ENCODE results near the gene AMN. TPM values are rescaled to one million over a fixed set of nuclear protein-coding genes. Genes with fewer than 3 reads are reported as not detected.
"Not testable (repeated sequence)": the region's sequence is repeated elsewhere in the genome, so short reads cannot be mapped to it uniquely, and the experiment has no call there.

AMN gene
- polyA plus RNA-seq, 3 donors: 1.5 to 12.3 (median 2.0) TPM

DNA sequence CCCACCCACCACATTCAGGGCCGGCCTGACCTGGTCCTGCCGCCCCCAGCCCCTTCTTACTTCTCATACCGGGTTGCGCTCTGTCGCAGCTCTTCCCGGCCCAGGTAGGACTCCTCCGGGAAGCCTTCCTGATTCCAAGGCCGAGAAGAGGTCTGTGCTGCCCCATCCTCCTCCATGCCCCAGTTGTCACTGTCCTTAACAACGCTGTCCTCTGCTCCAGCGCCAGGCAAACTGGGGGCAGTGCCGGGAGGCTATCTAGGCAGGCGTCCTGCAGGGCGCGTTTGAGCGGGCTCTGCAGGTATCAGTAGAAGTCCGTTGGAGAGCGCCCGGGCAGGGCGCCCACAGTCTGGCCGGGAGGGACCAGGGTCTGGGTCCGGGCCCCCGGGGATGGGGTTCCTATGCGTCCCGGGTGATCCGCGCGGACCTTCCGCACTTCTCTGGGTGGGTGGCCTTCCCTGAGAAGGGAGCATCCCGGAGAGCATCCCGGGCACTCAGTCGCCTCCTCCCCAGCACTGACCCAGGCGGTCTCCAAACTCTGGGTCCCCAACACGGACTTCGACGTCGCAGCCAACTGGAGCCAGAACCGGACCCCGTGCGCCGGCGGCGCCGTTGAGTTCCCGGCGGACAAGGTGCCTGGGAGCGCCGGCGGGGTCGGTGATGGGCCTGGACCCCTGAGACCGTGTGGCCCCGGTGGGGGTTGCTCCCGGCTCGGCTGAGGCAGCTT, 900 bp downstream of the AMN start:
- no peak overlapping the region for H3K27ac ChIP-seq (ENCODE audit: low read depth, low read length)
- 7 to 9% (median 7%) methylated on average over 53 of the region's 53 CpGs for WGBS, 3 donors

GRCh38 chr14:102923925-102924486, 1.5 kb downstream of the AMN start:
- H3K27ac ChIP-seq (ENCODE audit: low read depth, low read length): no peak overlapping the region
- 31 to 43% (median 39%) methylated on average over 8 to 11 of the region's 11 CpGs for WGBS, 3 donors

GRCh38 chr14:102924632-102925588, 2.4 kb downstream of the AMN start:
- WGBS, 3 donors: 84 to 86% (median 86%) methylated on average over 23 to 25 of the region's 25 CpGs

GRCh38 chr14:102925646-102926045, 3.2 kb downstream of the AMN start:
- 71 to 83% (median 78%) methylated on average over 11 of the region's 11 CpGs for WGBS, 3 donors
- no peak overlapping the region for H3K27ac ChIP-seq (ENCODE audit: low read depth, low read length)

More at GRCh38 chr14:102924632-102925588, 2.4 kb downstream of the AMN start:
- no peak overlapping the region for H3K27ac ChIP-seq (ENCODE audit: low read depth, low read length)

DNA sequence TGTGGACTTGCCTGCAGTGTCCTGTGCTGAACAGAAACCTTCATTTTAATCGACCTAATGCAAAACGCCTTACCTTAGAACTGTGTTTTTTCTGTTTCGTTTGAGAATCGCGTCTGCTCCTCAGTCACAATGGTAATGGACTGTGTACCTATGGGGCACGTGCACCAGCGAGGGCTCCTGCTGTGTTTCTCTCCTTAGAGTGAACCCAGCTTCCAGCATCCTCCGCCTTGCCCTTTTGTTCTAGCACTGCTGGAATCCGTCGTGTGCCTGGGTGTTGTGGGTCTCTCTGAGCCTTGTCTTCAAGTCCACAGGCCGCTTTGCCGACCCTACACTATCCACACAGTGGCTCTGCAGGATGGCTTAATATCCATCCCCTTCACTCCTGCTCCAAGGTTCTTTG, 3.6 kb downstream of the AMN start:
- no peak overlapping the region for H3K27ac ChIP-seq (ENCODE audit: low read depth, low read length)
- 58 to 78% (median 72%) methylated on average over 12 of the region's 12 CpGs for whole genome bisulfite sequencing, 3 donors

DNA sequence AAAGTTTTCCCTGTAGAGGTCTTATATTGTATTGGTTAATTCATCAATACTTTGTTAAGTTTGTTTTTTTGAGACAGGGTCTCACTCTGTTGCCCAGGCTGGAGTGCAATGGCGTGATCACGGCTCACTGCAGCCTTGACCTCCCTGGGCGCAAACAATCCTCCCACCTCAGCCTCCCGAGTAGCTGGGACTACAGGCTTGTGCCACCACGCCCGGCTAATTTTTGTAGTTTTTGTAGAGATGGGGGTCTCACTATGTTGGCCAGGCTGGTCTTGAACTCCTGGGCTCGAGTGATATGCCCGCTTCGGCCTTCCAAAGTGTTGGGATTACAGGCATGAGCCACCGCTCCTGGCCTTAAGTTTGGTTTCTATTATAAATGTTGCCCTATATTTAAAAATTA, 4.4 kb downstream of the AMN start:
- WGBS, 3 donors: 92 to 97% (median 95%) methylated on average over 10 of the region's 10 CpGs
- not testable (repeated sequence) for H3K27ac ChIP-seq (ENCODE audit: low read depth, low read length)

DNA sequence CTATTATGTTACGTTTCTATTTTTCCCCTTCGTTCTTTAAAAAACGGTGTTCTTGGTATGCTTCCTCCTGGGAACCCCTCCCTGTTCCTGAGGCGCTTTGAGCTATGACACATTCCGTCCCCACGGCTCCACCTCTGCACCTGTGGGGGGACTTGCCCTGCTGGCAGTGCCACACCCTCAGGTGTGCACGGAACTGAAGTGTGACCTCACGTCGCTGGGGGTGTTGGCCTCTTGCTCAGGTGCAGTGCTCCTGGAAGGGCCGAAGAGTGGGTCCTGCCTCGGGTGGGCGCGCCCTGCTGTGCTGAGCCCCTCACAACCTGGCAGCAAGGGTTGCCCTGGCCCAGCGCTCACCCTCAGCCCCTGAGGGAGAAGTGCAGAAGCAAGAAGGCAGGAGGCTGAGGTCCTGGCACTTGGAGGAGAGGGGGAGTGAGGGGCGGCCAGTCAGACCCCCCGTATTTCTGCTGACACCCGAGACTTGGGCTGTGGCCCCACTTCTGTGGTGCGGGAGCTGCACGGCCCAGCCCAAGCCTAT, 4.9 kb downstream of the AMN start:
- 55 to 79% (median 64%) methylated on average over 19 of the region's 19 CpGs for WGBS, 3 donors
- H3K27ac ChIP-seq (ENCODE audit: low read depth, low read length): no peak overlapping the region

DNA sequence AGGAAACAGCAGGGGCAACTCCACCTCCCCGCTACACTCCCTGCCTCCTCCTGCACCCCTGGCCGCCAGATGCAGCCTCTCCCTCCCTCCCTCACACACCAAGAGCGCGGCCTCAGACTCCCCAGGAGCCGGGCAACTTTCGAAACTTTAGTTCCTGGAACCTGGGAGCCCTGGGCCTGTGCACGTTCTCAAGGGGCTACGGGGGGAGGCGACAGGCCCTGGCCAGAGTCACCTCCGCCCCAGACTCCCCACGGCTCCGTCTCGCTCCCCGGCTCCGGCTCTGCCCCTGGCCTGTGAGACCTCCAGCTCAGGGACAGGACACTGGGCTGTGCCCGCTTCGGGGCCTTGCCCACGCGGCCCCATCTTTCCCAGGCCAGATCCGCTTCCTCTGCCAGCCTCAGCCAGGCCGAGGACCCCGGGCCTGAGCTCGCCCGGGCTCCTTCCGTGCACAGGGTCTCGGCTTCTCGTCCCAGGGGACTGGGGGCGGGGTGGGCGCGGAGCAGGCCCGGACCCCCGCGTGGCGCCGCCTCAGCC, 5.5 kb downstream of the AMN start:
- WGBS, 3 donors: 9 to 29% (median 11%) methylated on average over 30 to 35 of the region's 35 CpGs
- H3K27ac ChIP-seq (ENCODE audit: low read depth, low read length): no peak overlapping the region

DNA sequence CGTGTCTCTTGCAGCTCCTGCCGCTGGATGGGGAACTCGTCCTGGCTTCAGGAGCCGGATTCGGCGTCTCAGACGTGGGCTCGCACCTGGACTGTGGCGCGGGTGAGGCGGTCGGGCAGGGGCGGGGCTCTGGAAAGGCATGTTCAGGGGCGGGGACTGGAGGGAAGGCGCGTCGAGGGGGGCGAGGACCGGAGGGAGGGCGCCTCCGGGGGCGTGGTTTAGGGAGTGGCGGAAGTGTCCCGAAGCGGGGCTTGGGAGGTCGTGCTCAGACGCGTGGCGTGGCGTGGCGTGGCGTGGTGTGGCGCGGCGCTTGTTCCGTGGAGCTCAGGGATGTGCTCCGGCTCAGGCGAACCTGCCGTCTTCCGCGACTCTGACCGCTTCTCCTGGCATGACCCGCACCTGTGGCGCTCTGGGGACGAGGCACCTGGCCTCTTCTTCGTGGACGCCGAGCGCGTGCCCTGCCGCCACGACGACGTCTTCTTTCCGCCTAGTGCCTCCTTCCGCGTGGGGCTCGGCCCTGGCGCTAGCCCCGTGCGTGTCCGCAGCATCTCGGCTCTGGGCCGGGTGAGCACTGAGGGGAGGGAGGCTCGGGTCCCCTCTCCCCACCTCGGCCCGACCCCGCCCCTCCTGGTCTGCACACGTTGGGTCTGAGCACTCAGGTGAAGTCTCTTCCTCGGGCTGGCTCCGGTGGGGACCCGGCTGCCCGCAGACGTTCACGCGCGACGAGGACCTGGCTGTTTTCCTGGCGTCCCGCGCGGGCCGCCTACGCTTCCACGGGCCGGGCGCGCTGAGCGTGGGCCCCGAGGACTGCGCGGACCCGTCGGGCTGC, 6.2 kb downstream of the AMN start:
- H3K27ac ChIP-seq (ENCODE audit: low read depth, low read length): no peak overlapping the region
- WGBS, 3 donors: 1 to 3% (median 2%) methylated on average over 80 to 94 of the region's 94 CpGs

DNA sequence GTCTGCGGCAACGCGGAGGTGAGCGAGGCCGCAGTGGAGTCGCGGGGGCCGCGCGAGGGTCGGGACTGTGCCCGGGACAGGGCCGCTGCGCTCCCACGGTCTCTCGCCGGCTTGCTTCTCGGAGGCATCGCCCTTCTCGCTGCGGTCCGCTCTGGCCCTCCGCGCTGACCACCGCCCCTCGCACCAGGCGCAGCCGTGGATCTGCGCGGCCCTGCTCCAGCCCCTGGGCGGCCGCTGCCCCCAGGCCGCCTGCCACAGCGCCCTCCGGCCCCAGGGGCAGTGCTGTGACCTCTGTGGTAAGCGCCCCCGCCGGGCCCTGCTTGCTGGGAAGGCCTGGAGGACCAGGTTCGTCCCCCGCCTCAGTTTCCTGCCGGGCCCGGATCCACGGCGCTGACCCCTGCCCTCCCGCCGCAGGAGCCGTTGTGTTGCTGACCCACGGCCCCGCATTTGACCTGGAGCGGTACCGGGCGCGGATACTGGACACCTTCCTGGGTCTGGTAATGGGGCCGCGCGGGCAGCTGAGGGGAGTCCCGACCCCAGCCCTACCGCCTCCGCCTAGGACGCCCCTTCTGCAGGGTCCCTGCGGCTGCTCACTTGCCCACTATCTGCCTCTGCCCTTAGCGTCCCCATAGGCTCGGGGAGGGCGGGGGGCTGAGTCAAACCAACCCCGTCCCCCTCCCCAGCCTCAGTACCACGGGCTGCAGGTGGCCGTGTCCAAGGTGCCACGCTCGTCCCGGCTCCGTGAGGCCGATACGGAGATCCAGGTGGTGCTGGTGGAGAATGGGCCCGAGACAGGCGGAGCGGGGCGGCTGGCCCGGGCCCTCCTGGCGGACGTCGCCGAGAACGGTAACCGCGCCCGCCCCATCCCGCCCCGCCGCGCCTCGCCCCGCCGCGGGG, 7.0 kb downstream of the AMN start:
- WGBS, 3 donors: 4 to 5% (median 4%) methylated on average over 59 to 94 of the region's 94 CpGs
- H3K27ac ChIP-seq (ENCODE audit: low read depth, low read length): no peak overlapping the region

- H3K27ac ChIP-seq (ENCODE audit: low read depth, low read length): no peak overlapping the region
- WGBS, 3 donors: 3 to 13% (median 9%) methylated on average over 23 to 74 of the region's 74 CpGs
Measured at GRCh38 chr14:102930138-102930752, 7.8 kb downstream of the AMN start.

DNA sequence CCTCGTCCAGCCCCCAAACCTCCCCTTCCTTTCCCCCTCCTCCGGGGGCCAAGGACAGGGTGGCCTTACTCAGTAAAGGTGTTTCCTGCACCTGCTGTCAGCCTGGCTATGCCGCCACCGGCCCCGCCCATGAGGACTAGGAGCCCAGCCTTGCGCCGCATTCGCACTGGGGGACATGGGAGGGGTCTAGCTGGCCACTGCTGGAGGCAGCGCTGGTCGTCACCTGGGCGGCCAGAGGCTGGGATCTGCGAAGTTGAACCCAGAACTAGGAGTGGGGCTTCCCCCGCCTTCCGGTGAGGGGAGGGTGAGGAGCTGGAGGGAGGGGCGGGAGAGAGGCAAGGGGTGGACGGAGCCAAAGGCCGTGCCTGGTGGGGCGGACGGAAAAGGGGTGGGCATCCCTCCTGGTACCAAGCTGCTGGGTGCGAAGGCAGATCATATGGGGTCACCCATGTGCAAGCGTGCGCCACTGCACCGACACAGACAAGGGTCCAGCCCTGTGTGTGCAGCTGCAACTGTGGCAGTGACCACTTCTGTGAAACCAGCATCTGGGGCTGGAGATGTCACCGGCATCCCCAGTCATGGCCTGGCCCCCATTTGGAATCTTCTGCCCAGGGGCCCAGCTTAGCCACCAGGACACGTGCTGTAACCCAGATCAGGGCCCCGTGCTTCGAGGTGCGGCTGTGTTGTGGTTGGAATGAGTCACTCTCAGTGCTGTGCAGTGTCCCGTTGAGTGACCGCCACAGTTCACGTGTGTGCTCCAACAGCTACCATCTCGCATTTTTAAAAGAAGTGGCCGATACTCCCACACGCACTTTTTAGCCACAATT, 8.5 kb downstream of the AMN start:
- H3K27ac ChIP-seq (ENCODE audit: low read depth, low read length): no peak overlapping the region
- 65 to 73% (median 66%) methylated on average over 33 to 34 of the region's 34 CpGs for WGBS, 3 donors

- 90 to 95% (median 91%) methylated on average over 9 to 12 of the region's 12 CpGs for WGBS, 3 donors
- no peak overlapping the region for H3K27ac ChIP-seq (ENCODE audit: low read depth, low read length)
Measured at GRCh38 chr14:102931580-102932285, 9.3 kb downstream of the AMN start.

- H3K27ac ChIP-seq (ENCODE audit: low read depth, low read length): no peak overlapping the region
- WGBS, 3 donors: 87 to 88% (median 88%) methylated on average over 25 to 26 of the region's 26 CpGs
Measured at GRCh38 chr14:102932484-102933248, 10.2 kb downstream of the AMN start.
